Keratinocyte (primary cell): Measurements from ENCODE around the gene CCAR1. TPM values are rescaled to one million over a fixed set of nuclear protein-coding genes. Genes with fewer than 3 reads are reported as not detected.

Experiments used
- polyA plus RNA-seq, 5 experiments: library from polyadenylated mRNA; depleted of rRNA in 3 of 5; stranded (reverse) in 3 of 5; stranded (forward) in 1 of 5; unstranded in 1 of 5; fragments of >200 nt; gene quantifications; 1 replicate in 1 of 5; 2 replicates in 3 of 5; 3 replicates in 1 of 5; pipeline versions ENCODE4 v1.2.1 to v1.2.3, GENCODE V29; 2011 to 2012; ENCODE audit warnings: missing spikeins in 2 of 5, low read depth in 1 of 5, low replicate concordance in 1 of 5
- small RNA-seq, 3 experiments: library from RNA; depleted of rRNA; stranded (forward); fragments of <200 nt; gene quantifications; one replicate each; pipeline ENCODE3, GENCODE V24; 2012; ENCODE audit warnings: low read depth in 3 of 3, low replicate concordance in 1 of 3; ENCODE audit not compliant: insufficient read length in 3 of 3

Gene CCAR1
- polyA plus RNA-seq, 1 donor (not counting 4 experiments of a cell fraction or from before 2014, with no cell fraction given): 59.1 TPM

Small RNAs within 50 kb of the gene (small RNA-seq; reads per million reads assigned to genes)
- gene MIR1254-1 (0 reads per million in 3 experiments), gene RF00019 (0 reads per million in 3 experiments)

Other genes with a start within 250 kb of the CCAR1 start
- gene DNA2, start 249.3 kb upstream of the CCAR1 start, polyA plus RNA-seq: 2.6 to 7.6 TPM (median 3.5 TPM) in 3 replicates
- gene SLC25A16, start 193.7 kb upstream of the CCAR1 start, polyA plus RNA-seq: 11.7 to 27.2 TPM (median 20.1 TPM) in 3 replicates
- 0.03 to 0.09 TPM (median 0.08 TPM) in 3 replicates for gene TET1, start 160.9 kb upstream of the CCAR1 start, polyA plus RNA-seq
- gene STOX1, start 106.3 kb downstream of the CCAR1 start, polyA plus RNA-seq: 0.11 to 0.24 TPM (median 0.14 TPM) in 3 replicates
- 28.0 to 40.6 TPM (median 31.3 TPM) in 3 replicates for gene DDX50, start 180.1 kb downstream of the CCAR1 start, polyA plus RNA-seq
- 88.1 to 157 TPM (median 110 TPM) in 3 replicates for gene DDX21, start 234.9 kb downstream of the CCAR1 start, polyA plus RNA-seq